GM21360 (cell line): ENCODE measurements around the gene SMARCAL1.
"Not testable (repeated sequence)": the region's sequence is repeated elsewhere in the genome, so short reads cannot be mapped to it uniquely, and the experiment has no call there.

Experiments used
- ATAC-seq: cut with Tn5 transposase; IDR thresholded peaks from one replicate; pipeline ENCODE4 v1.9.1; 2021; ENCODE audit warnings: mild to moderate bottlenecking, moderate library complexity; ENCODE audit not compliant: unreplicated experiment

The SMARCAL1 gene

GRCh38 chr2:216498379-216499352, 86.4 kb downstream of the SMARCAL1 start, which contains the start of gene RPL37A:
TSS of gene RPL37A (plus strand) at chr2:216498844. CDS start at chr2:216498875, 31 bp downstream.
- ATAC-seq: peak; percentile 87

- no peak for ATAC-seq
These were observed 87.4 kb downstream of the SMARCAL1 start for GRCh38 chr2:216499641-216500218.

DNA sequence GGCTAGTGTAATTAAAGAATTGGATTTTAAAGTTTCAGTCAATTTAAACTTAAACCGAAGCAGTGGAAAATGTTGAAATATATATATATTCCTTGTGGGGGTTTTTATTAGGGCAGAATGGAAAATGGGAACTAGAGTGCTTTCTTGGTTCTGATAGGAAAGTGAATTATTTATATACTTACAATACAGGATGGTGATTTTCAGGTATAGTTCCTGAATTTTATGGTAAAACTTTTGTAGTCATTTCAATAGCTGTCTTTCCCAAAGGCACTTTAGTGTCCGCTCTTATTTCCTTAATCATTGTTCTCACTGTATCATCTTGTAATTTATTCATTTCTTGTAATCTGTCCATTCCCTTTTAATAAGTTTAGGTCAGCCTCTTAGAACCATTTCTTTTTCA, 88.3 kb downstream of the SMARCAL1 start:
- ATAC-seq: no peak

- ATAC-seq: no peak
These were observed 89.6 kb downstream of the SMARCAL1 start for GRCh38 chr2:216501854-216502253.

GRCh38 chr2:216502381-216503158, 90.3 kb downstream of the SMARCAL1 start:
- ATAC-seq: no peak

GRCh38 chr2:216503159-216503629, 90.9 kb downstream of the SMARCAL1 start:
- ATAC-seq: no peak

DNA sequence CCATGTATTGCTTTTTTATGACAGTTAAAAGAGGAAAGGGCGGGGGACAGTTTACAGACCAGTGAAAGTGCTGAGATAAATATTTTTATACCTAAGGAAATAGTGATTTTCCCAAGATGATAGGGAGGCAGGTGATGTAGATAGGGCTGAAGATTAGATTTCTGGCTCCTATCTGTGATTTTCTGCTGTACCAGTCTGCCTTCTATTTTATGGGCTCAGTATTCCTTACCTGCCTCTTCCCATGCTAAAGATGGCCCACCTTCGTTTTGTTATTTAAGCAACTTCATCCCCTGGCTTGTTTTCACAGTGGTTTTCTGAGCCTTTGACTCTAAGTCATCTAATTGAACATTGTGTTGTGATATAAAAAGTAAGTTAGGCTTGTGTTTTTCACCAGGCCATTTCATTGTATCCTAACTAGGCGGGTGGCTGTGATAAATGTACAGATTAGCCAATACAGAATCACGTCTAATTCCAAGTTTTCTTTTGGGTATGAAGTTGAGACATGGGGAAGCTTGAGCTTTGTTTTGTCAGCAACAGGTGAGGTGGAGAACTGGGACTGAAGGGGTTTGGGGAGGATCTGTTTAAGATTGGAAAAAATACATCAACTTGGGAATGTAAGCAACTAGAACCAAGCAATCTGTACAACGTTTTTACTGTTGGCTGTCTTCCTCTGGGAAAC, 91.6 kb downstream of the SMARCAL1 start:
- no peak for ATAC-seq

- ATAC-seq: no peak
These were observed 92.1 kb downstream of the SMARCAL1 start for GRCh38 chr2:216504376-216504762.

DNA sequence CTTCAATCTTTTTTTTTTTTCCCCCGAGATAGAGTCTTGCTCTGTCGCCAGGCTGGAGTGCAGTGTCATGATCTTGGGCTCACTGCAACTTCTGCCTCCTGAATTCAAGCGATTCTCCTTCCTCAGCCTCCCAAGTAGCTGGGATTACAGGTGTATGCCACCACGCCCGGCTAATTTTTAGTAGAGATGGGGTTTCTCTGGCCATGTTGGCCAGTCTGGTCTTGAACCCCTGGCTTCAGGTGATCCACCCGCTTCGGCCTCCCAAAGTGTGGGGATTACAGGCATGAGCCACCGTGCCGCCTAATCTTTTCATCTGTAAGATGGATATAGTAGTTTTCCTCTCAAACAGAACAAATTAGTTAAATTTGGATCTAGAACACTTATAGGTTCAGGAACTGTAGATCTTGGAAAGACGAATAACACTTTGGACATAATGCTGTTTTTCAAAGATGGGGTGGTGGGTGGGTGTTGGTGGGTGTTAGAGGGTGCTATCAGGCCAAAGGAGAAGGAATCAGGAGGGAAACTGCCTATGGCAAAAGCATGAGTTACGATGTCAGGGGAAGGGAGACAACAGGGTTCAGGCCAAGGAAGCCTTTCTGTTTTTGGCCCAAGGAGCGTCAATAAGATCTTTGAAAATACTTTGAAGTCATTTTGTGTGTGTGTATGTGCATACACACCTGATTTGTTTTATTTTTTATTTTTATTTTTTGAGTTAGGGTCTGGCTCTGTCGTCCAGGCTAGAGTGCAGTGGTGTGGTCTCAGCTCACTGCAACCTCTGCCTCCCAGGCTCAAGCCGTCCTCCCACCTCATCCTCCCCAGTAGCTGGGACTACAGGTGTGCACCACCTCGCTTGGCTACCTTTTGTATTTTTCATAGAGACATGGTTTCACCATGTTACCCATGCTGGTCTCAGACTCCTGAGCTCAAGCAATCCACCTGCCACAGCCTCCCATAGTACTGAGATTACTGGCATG, 93.1 kb downstream of the SMARCAL1 start:
- no peak for ATAC-seq

DNA sequence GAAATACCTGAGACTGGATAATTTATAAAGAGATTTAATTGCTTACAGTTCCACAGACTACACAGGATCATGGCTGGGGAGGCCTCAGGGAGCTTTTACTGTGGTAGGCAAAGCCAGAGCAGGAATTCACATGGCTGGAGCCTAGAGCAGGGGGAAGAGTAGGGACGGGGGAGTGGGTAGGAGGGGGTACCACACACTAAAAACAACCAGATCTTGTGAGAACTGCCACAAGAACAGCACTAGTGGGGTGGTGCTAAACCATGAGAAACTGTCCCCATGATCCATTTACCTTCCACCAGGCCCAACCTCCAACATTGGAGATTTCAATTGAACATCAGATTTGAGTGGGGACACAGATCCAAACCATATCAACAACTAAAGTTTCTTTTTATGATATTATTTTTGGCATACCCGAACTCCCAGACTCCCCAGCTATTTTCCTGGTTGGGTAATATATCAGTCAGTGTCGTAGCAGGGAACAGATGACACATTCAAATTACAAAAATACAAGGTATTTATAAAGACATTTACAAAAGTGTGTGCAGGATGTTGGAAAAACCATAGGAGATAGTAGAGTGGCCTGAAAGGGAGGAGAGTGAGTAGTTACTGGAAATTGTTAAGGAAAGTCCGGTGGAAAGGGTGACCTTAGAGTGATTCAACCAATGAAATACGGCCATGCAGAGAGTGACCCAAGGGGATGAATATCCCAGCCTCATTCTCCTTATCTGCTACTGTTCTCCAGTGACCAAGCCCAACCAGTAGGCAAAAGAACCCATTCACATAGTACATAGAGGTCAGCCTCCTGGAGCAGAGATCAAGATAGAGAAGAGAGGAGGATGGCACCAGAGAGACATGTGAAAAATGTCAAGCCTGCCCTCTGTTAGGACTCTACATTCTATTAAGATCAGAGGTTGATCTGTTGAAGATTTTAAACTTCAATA, 95.2 kb downstream of the SMARCAL1 start:
- ATAC-seq: no peak

GRCh38 chr2:216508229-216508628, 95.9 kb downstream of the SMARCAL1 start:
- no peak for ATAC-seq

GRCh38 chr2:216516730-216517350, 104.6 kb downstream of the SMARCAL1 start:
- ATAC-seq: peak; percentile 42

DNA sequence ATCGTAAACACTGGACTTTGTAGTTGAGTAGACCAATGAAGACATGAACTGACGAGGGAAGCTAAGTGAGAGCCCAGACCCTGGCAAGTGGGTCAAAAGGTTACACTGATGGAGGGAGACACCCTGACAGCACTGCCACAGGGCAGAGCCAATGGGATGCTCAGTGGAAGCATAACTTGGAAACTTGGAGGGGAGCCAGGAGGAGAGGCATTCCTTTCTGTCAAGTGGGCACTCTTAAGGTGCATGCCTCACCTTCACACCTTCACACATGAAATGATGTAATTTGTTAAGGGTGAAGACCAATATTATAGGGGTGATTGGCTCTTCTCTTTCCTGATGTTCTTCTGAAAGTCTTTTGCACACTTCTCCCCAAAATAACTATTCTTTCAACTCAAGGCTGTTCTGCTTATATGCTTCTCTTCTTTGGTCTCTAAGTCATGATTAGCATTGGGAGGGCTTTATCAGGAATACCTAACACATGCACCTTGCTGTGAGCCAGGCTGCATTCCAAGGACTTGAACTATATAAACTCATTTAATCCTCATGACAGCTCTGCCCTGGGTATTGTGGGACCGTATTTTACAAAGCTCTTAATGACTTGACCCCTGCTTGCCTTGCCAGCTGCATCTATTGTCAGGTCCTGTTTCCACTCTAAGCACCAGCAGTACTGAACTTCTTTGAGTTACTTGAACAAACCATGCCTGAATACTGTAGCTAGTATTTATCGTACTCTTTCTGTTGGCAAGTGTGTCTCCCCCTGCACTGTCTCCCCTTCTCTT, 105.4 kb downstream of the SMARCAL1 start:
- no peak for ATAC-seq

DNA sequence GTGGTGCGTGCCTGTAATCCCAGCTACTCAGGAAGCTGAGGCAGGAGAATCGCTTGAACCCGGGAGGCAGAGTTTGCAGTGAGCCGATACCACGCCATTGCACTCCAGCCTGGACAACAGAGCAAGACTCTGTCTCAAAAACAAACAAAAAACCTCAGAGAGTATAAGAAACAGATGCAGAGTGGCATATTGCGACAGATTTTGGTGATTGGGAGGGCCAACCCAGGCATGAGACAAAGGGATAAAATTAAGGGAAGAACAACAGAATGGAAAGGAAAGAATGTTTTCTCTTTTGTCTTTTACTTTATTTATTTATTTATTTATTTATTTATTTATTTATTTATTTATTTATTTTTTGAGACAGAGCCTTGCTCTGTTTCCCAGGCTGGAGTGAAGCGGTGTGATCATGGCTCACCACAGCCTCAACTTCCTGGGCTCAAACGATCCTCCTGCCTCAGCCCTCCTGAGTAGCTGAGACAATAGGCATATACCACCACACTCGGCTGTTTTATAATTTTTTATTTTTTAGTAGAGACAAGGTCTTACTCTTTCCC, 106.4 kb downstream of the SMARCAL1 start:
- ATAC-seq: not testable (repeated sequence)

GRCh38 chr2:216519154-216519762, 107.0 kb downstream of the SMARCAL1 start:
- ATAC-seq: peak; percentile 63

- no peak for ATAC-seq
These were observed 107.8 kb downstream of the SMARCAL1 start for GRCh38 chr2:216520112-216520511.
